Measurements from ENCODE around the gene CCNK.

DNA sequence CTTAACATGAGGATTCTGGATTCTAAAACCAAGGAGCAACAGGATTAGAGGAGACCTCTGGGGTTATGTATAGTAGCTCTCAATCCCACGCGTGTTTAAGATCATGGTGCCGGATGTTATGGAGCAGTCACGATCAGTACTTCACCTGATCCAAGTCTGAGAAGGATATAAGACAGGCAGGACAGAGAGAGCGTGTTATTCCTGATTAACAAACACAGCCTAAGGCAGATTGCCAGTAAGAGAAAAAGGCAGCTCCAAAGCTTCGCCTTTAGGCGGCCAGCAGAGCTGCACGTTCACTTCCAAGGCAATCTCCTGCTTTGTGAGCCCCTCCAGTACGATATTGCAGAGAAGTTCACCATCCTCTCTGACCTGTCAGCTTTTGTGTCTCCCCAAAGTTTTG, 6.0 kb upstream of the CCNK start:
- TF ChIP-seq POLR2A (IDR thresholded peaks at IDR 0.05; ENCODE audit: low read length), result no peak
- no peak for TF ChIP-seq GATA1 (IDR thresholded peaks at IDR 0.05; ENCODE audit: low read depth, low read length)
